OCI-LY3 (cell line): ENCODE data around the gene TVP23C.

Experiments
- EZH2phosphoT487 ChIP-seq: fragments of 200-600 bp; shearing (Covaris generic); IDR thresholded peaks from 2 replicates; pipeline ENCODE4 v1.6.1; 2018; ENCODE audit warnings: antibody characterized with exemption, mixed run types, low read depth
- TF ChIP-seq, protein P1 (sequence below): fragments of 200-600, 300-600 bp; sonication (generic); IDR thresholded peaks from 2 replicates; pipeline ENCODE4 v1.5.1; 2014; ENCODE audit warnings: antibody characterized with exemption, low read length, low read depth

- TF ChIP-seq EZH2phosphoT487: no peak
- TF ChIP-seq, protein P1, sequence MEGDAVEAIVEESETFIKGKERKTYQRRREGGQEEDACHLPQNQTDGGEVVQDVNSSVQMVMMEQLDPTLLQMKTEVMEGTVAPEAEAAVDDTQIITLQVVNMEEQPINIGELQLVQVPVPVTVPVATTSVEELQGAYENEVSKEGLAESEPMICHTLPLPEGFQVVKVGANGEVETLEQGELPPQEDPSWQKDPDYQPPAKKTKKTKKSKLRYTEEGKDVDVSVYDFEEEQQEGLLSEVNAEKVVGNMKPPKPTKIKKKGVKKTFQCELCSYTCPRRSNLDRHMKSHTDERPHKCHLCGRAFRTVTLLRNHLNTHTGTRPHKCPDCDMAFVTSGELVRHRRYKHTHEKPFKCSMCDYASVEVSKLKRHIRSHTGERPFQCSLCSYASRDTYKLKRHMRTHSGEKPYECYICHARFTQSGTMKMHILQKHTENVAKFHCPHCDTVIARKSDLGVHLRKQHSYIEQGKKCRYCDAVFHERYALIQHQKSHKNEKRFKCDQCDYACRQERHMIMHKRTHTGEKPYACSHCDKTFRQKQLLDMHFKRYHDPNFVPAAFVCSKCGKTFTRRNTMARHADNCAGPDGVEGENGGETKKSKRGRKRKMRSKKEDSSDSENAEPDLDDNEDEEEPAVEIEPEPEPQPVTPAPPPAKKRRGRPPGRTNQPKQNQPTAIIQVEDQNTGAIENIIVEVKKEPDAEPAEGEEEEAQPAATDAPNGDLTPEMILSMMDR: no peak
These were observed 106.1 kb downstream of the TVP23C start for GRCh38 chr17:15456972-15457722.
